Measurements from ENCODE around the gene CACNA2D1.

CACNA2D1 gene

DNA sequence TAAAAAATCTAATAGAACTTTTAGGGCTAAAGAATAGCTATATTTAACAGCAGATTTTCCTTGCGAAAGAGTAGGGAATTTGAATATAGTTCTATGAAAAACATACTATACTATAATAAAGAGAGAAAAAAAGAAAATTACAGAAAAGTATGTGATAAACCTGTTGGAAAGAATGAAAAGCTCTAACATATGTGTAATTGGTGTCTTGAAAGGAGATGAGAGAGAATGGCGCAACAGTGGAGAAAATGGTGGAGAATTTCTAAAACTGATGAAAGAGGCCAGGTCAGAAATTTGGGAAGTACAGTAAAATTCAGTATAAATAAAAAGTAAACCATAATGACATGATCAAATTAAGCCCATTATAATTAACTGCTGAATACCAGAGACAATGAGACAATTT, 20.8 kb upstream of the CACNA2D1 start:
- Histone ChIP-seq H2BK120ac (ENCODE audit: low read depth, low read length) (no peak overlapping the region), H2BK15ac (ENCODE audit: low read length) (no peak overlapping the region), H3K4ac (ENCODE audit: low read length) (no peak overlapping the region), H3K4me3 (ENCODE audit: low read length in 2 of 2) (no peak overlapping the region), H3K9ac (ENCODE audit: low read depth, low read length, poor library complexity) (no peak overlapping the region), H3K27me3 (ENCODE audit: control insufficient read depth in 3 of 3, insufficient read depth in 3 of 3, low read depth in 1 of 3, low read length in 3 of 3) (peaks cover 0 to 12% (median 1%) of the 10 kb centered on the region in 3 experiments), H2AK5ac (ENCODE audit: low read depth, low read length) (no peak overlapping the region), H3K18ac (ENCODE audit: low read length) (no peak overlapping the region), H3K14ac (ENCODE audit: low read length) (no peak overlapping the region), H2BK12ac (ENCODE audit: low read length) (no peak overlapping the region), H3K9me3 (replicated peaks in 1 of 2; ENCODE audit: control insufficient read depth in 2 of 2, insufficient read depth in 1 of 2, low read depth in 1 of 2, low read length in 2 of 2) (no peaks in the 10 kb centered on the region), H3K23ac (ENCODE audit: low read depth, low read length, poor library complexity) (no peak overlapping the region), H4K91ac (ENCODE audit: low read depth, low read length, poor library complexity) (no peak overlapping the region), H4K8ac (ENCODE audit: low read depth, low read length) (no peak overlapping the region), H3K27ac (replicated peaks; ENCODE audit: low read length) (no peak overlapping the region), H3K79me1 (ENCODE audit: low read depth, low read length) (no peaks in the 10 kb centered on the region), H3K4me1 (ENCODE audit: control insufficient read depth in 2 of 2, insufficient read depth in 1 of 2, low read depth in 1 of 2, low read length in 2 of 2) (no peaks in the 10 kb centered on the region), H2AFZ (ENCODE audit: low read length) (no peak overlapping the region), H3K36me3 (replicated peaks in 1 of 2; ENCODE audit: control insufficient read depth in 2 of 2, insufficient read depth in 2 of 2, low read length in 2 of 2) (no peaks in the 10 kb centered on the region), H2BK5ac (ENCODE audit: low read length) (no peak overlapping the region), H3K4me2 (ENCODE audit: insufficient read depth, low read length, poor library complexity, severe bottlenecking) (no peak overlapping the region)
- DNase-seq (ENCODE audit: low spot score), result no peak
- no CpG with 5 or more reads among the region's 2 CpGs for WGBS, 2 donors (ENCODE audit: extremely low coverage in 2 of 2, insufficient read length in 2 of 2, insufficient replicate concordance in 1 of 2)

DNA sequence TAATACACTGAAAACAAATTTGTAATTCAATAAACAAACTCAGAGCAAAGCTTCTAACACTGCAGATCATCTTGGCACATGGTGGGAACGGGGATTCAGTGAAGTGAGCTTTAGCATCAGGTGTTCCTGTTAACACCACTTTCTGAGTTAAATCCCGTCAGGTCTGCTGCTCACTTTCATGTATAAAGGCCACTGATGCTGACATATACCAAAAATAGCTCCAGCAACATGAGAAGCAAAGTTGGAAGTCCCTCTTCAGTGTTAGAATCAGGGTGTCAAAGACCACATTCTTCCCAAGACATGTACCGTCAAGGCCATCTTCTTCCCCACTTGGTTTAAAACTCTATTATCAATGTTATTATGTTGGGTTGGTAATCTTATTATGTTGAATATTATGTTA, 11.7 kb upstream of the CACNA2D1 start:
- no peak for DNase-seq (ENCODE audit: low spot score)
- Histone ChIP-seq H4K8ac (ENCODE audit: low read depth, low read length) (no peak overlapping the region), H4K91ac (ENCODE audit: low read depth, low read length, poor library complexity) (no peak overlapping the region), H3K79me1 (ENCODE audit: low read depth, low read length) (no peaks in the 10 kb centered on the region), H3K27ac (replicated peaks; ENCODE audit: low read length) (no peak overlapping the region), H3K18ac (ENCODE audit: low read length) (no peak overlapping the region), H3K4me1 (ENCODE audit: control insufficient read depth in 2 of 2, insufficient read depth in 1 of 2, low read depth in 1 of 2, low read length in 2 of 2) (no peaks in the 10 kb centered on the region), H2BK120ac (ENCODE audit: low read depth, low read length) (no peak overlapping the region), H3K14ac (ENCODE audit: low read length) (no peak overlapping the region), H2BK5ac (ENCODE audit: low read length) (no peak overlapping the region), H3K23ac (ENCODE audit: low read depth, low read length, poor library complexity) (no peak overlapping the region), H3K36me3 (replicated peaks in 1 of 2; ENCODE audit: control insufficient read depth in 2 of 2, insufficient read depth in 2 of 2, low read length in 2 of 2) (no peaks in the 10 kb centered on the region), H3K9me3 (replicated peaks in 1 of 2; ENCODE audit: control insufficient read depth in 2 of 2, insufficient read depth in 1 of 2, low read depth in 1 of 2, low read length in 2 of 2) (no peaks in the 10 kb centered on the region), H2AFZ (ENCODE audit: low read length) (no peak overlapping the region), H2BK15ac (ENCODE audit: low read length) (no peak overlapping the region), H2AK5ac (ENCODE audit: low read depth, low read length) (no peak overlapping the region), H3K4ac (ENCODE audit: low read length) (no peak overlapping the region), H3K4me3 (ENCODE audit: low read length in 2 of 2) (no peak overlapping the region), H2BK12ac (ENCODE audit: low read length) (no peak overlapping the region), H3K9ac (ENCODE audit: low read depth, low read length, poor library complexity) (no peak overlapping the region), H3K27me3 (ENCODE audit: control insufficient read depth in 3 of 3, insufficient read depth in 3 of 3, low read depth in 1 of 3, low read length in 3 of 3) (peaks cover 0 to 22% (median 0%) of the 10 kb centered on the region in 3 experiments), H3K4me2 (ENCODE audit: insufficient read depth, low read length, poor library complexity, severe bottlenecking) (no peak overlapping the region)
- WGBS, 2 donors (ENCODE audit: extremely low coverage in 2 of 2, insufficient read length in 2 of 2, insufficient replicate concordance in 1 of 2), result no CpG with 5 or more reads among the region's 3 CpGs

DNA sequence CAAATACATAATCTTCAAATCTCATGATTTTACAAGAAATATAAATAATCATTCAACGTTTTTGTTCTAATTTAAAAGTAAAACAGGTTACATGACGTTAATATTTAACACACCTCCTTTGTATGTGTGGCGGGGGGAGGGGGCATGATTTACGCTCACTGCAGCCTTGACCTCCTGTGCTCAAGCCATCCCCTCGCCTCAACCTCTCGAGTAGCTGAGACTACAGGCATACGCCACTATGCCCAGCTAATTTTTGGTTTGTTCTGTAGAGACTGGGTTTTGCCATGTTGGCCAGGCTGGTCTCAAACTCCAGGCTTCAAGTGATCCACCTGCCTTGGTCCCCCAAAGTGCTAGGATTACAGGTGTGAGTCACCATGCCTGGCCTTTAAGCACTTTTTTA, 7.2 kb upstream of the CACNA2D1 start:
- H2BK12ac ChIP-seq (ENCODE audit: low read length), result no peak overlapping the region
- H2BK5ac ChIP-seq (ENCODE audit: low read length), result no peak overlapping the region
- no peak overlapping the region for H3K9ac ChIP-seq (ENCODE audit: low read depth, low read length, poor library complexity)
- no peak overlapping the region for H2BK120ac ChIP-seq (ENCODE audit: low read depth, low read length)
- no peaks in the 10 kb centered on the region for H3K79me1 ChIP-seq (ENCODE audit: low read depth, low read length)
- H2AFZ ChIP-seq (ENCODE audit: low read length), result no peak overlapping the region
- no peak overlapping the region for H3K4me2 ChIP-seq (ENCODE audit: insufficient read depth, low read length, poor library complexity, severe bottlenecking)
- H2AK5ac ChIP-seq (ENCODE audit: low read depth, low read length), result no peak overlapping the region
- no peak overlapping the region for H3K18ac ChIP-seq (ENCODE audit: low read length)
- no peaks in the 10 kb centered on the region for H3K9me3 ChIP-seq (replicated peaks in 1 of 2; ENCODE audit: control insufficient read depth in 2 of 2, insufficient read depth in 1 of 2, low read depth in 1 of 2, low read length in 2 of 2)
- H3K27ac ChIP-seq (replicated peaks; ENCODE audit: low read length), result no peak overlapping the region
- H3K27me3 ChIP-seq (ENCODE audit: control insufficient read depth in 3 of 3, insufficient read depth in 3 of 3, low read depth in 1 of 3, low read length in 3 of 3), result peaks cover 0 to 30% (median 0%) of the 10 kb centered on the region in 3 experiments
- no peak overlapping the region for H3K4ac ChIP-seq (ENCODE audit: low read length)
- H2BK15ac ChIP-seq (ENCODE audit: low read length), result no peak overlapping the region
- H3K36me3 ChIP-seq (replicated peaks in 1 of 2; ENCODE audit: control insufficient read depth in 2 of 2, insufficient read depth in 2 of 2, low read length in 2 of 2), result no peaks in the 10 kb centered on the region
- no peak overlapping the region for H4K8ac ChIP-seq (ENCODE audit: low read depth, low read length)
- H3K14ac ChIP-seq (ENCODE audit: low read length), result no peak overlapping the region
- H3K4me1 ChIP-seq (ENCODE audit: control insufficient read depth in 2 of 2, insufficient read depth in 1 of 2, low read depth in 1 of 2, low read length in 2 of 2), result no peaks in the 10 kb centered on the region
- H3K23ac ChIP-seq (ENCODE audit: low read depth, low read length, poor library complexity), result no peak overlapping the region
- no peak for DNase-seq (ENCODE audit: low spot score)
- no peak overlapping the region for H4K91ac ChIP-seq (ENCODE audit: low read depth, low read length, poor library complexity)
- no CpG with 5 or more reads among the region's 7 CpGs for WGBS, 2 donors (ENCODE audit: extremely low coverage in 2 of 2, insufficient read length in 2 of 2, insufficient replicate concordance in 1 of 2)
- no peak overlapping the region for H3K4me3 ChIP-seq (ENCODE audit: low read length in 2 of 2)

DNA sequence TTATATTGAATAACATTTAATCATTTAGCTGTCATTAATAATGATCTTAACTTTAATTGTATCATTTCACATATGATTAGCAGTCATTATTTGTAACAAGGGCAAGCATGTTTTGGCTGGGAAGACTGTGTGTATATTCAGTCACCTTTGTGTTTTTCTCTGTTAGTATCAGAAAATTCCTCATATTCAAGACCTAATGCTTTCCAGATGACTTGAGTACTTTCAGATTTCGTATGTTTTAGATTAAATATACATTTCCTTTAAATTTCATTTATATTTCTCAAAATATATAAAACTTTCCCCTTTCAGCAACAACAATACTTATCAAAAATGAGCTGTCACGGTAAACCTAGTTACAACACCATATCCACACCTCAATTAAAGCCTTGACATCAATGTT, 6.3 kb upstream of the CACNA2D1 start:
- Histone ChIP-seq H3K4me2 (ENCODE audit: insufficient read depth, low read length, poor library complexity, severe bottlenecking) (no peak overlapping the region), H2BK12ac (ENCODE audit: low read length) (no peak overlapping the region), H3K27me3 (ENCODE audit: control insufficient read depth in 3 of 3, insufficient read depth in 3 of 3, low read depth in 1 of 3, low read length in 3 of 3) (peaks cover 0 to 38% (median 0%) of the 10 kb centered on the region in 3 experiments), H3K14ac (ENCODE audit: low read length) (no peak overlapping the region), H3K4me1 (ENCODE audit: control insufficient read depth in 2 of 2, insufficient read depth in 1 of 2, low read depth in 1 of 2, low read length in 2 of 2) (no peaks in the 10 kb centered on the region), H3K27ac (replicated peaks; ENCODE audit: low read length) (no peak overlapping the region), H2BK120ac (ENCODE audit: low read depth, low read length) (no peak overlapping the region), H3K4me3 (ENCODE audit: low read length in 2 of 2) (no peak overlapping the region), H3K9ac (ENCODE audit: low read depth, low read length, poor library complexity) (no peak overlapping the region), H3K79me1 (ENCODE audit: low read depth, low read length) (no peaks in the 10 kb centered on the region), H3K4ac (ENCODE audit: low read length) (no peak overlapping the region), H3K18ac (ENCODE audit: low read length) (no peak overlapping the region), H2AK5ac (ENCODE audit: low read depth, low read length) (no peak overlapping the region), H3K23ac (ENCODE audit: low read depth, low read length, poor library complexity) (no peak overlapping the region), H3K36me3 (replicated peaks in 1 of 2; ENCODE audit: control insufficient read depth in 2 of 2, insufficient read depth in 2 of 2, low read length in 2 of 2) (no peaks in the 10 kb centered on the region), H4K91ac (ENCODE audit: low read depth, low read length, poor library complexity) (no peak overlapping the region), H4K8ac (ENCODE audit: low read depth, low read length) (no peak overlapping the region), H2BK5ac (ENCODE audit: low read length) (no peak overlapping the region), H2AFZ (ENCODE audit: low read length) (no peak overlapping the region), H2BK15ac (ENCODE audit: low read length) (no peak overlapping the region), H3K9me3 (replicated peaks in 1 of 2; ENCODE audit: control insufficient read depth in 2 of 2, insufficient read depth in 1 of 2, low read depth in 1 of 2, low read length in 2 of 2) (no peaks in the 10 kb centered on the region)
- no CpG with 5 or more reads among the region's 2 CpGs for WGBS, 2 donors (ENCODE audit: extremely low coverage in 2 of 2, insufficient read length in 2 of 2, insufficient replicate concordance in 1 of 2)
- no peak for DNase-seq (ENCODE audit: low spot score)
